Liver (tissue), 3 donors: ENCODE data around the gene PCED1B.
"Not testable (repeated sequence)": the region's sequence is repeated elsewhere in the genome, so short reads cannot be mapped to it uniquely, and the experiment has no call there.

Experiments
- EGR1 ChIP-seq, 2 donors: IDR thresholded peaks; 2 replicates each; pipeline ENCODE4 v1.6.1; 2016 to 2018; ENCODE audit warnings: antibody characterized with exemption in 2 of 2, low read depth in 2 of 2
- FOXA1 ChIP-seq: IDR thresholded peaks from 2 replicates; pipeline ENCODE4 v1.6.1; 2016; ENCODE audit warnings: antibody characterized with exemption
- JUND ChIP-seq, 2 donors: IDR thresholded peaks; 2 replicates each; pipeline ENCODE4 v1.6.1; 2016; ENCODE audit warnings: antibody characterized with exemption in 2 of 2
- RAD21 ChIP-seq, 2 donors: IDR thresholded peaks; 2 replicates each; pipeline ENCODE4 v1.6.1; 2016; ENCODE audit warnings: antibody characterized with exemption in 2 of 2, mild to moderate bottlenecking in 2 of 2
- REST ChIP-seq: IDR thresholded peaks from 2 replicates; pipeline ENCODE4 v1.6.1; 2016; ENCODE audit warnings: antibody characterized with exemption, mild to moderate bottlenecking
- SP1 ChIP-seq: IDR thresholded peaks from 2 replicates; pipeline ENCODE4 v1.6.1; 2018; ENCODE audit warnings: antibody characterized with exemption, mild to moderate bottlenecking
- TAF1 ChIP-seq: conservative IDR thresholded peaks from 2 replicates; pipeline ENCODE4 v1.6.1; 2016; ENCODE audit warnings: antibody characterized with exemption, mild to moderate bottlenecking
- YY1 ChIP-seq: IDR thresholded peaks from 2 replicates; pipeline ENCODE4 v1.6.1; 2016; ENCODE audit warnings: antibody characterized with exemption, mild to moderate bottlenecking
- TF ChIP-seq, protein P1 (sequence below): IDR thresholded peaks from 2 replicates; pipeline ENCODE4 v1.6.1; 2016; ENCODE audit warnings: antibody characterized with exemption
- TF ChIP-seq, protein P2 (sequence below): fragments of 150-350 bp; IDR thresholded peaks from 2 replicates; pipeline ENCODE4 v1.5.1; 2017; ENCODE audit warnings: improper control_type of control experiment, low read depth, low read length; ENCODE audit not compliant: missing input control
- TF ChIP-seq, protein P3 (sequence below): IDR thresholded peaks from 2 replicates; pipeline ENCODE4 v1.6.1; 2016; ENCODE audit warnings: antibody characterized with exemption
- donor health status: healthy.
- donor health status: healthy.

GRCh38 chr12:47117305-47117704 lies 37.9 kb downstream of the PCED1B start:
- TF ChIP-seq RAD21 (IDR thresholded peaks at IDR 0.05); REST; EGR1 (IDR thresholded peaks at IDR 0.05; ENCODE audit: low read depth in 2 of 2); YY1; SP1; FOXA1; JUND (IDR thresholded peaks at IDR 0.05); TAF1: not testable (repeated sequence)
- TF ChIP-seq, protein P1, sequence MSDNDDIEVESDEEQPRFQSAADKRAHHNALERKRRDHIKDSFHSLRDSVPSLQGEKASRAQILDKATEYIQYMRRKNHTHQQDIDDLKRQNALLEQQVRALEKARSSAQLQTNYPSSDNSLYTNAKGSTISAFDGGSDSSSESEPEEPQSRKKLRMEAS, result not testable (repeated sequence)
- TF ChIP-seq, protein P2, sequence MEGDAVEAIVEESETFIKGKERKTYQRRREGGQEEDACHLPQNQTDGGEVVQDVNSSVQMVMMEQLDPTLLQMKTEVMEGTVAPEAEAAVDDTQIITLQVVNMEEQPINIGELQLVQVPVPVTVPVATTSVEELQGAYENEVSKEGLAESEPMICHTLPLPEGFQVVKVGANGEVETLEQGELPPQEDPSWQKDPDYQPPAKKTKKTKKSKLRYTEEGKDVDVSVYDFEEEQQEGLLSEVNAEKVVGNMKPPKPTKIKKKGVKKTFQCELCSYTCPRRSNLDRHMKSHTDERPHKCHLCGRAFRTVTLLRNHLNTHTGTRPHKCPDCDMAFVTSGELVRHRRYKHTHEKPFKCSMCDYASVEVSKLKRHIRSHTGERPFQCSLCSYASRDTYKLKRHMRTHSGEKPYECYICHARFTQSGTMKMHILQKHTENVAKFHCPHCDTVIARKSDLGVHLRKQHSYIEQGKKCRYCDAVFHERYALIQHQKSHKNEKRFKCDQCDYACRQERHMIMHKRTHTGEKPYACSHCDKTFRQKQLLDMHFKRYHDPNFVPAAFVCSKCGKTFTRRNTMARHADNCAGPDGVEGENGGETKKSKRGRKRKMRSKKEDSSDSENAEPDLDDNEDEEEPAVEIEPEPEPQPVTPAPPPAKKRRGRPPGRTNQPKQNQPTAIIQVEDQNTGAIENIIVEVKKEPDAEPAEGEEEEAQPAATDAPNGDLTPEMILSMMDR, result not testable (repeated sequence)
- TF ChIP-seq, protein P3, sequence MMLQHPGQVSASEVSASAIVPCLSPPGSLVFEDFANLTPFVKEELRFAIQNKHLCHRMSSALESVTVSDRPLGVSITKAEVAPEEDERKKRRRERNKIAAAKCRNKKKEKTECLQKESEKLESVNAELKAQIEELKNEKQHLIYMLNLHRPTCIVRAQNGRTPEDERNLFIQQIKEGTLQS, result not testable (repeated sequence)
